Activated T-cell treated with anti-CD3 and anti-CD28 coated beads, Interleukin-2, amount 50 U/mL, for 72 hours (primary cell): ENCODE results near the gene CLEC2B. TPM values are rescaled to one million over a fixed set of nuclear protein-coding genes. Genes with fewer than 3 reads are reported as not detected.

Experiments used
- ATAC-seq, 2 donors: fragments of 150-1000 bp; cut with Tn5 transposase; replicated peaks in 1 of 2; 2 replicates each; pipeline ENCODE4 v1.10.0; 2021; ENCODE audit warnings: moderate library complexity in 2 of 2, mild to moderate bottlenecking in 1 of 2
- DNase-seq, 2 donors: peaks; one replicate each; pipeline ENCODE4 v3.0.0; 2021 to 2022; ENCODE audit warnings: mixed read lengths in 1 of 2
- H3K27ac Mint-ChIP-seq: one replicate; pipeline ENCODE4 v1.8.0; 2022; ENCODE audit warnings: mild to moderate bottlenecking, moderate library complexity, mixed read lengths
- H3K27me3 Mint-ChIP-seq: one replicate; pipeline ENCODE4 v1.8.0; 2022; ENCODE audit warnings: low read depth, mixed read lengths
- H3K36me3 Mint-ChIP-seq, 2 donors: one replicate each; pipeline ENCODE4 v1.8.0; 2022; ENCODE audit warnings: mixed read lengths in 2 of 2, mild to moderate bottlenecking in 1 of 2; ENCODE audit not compliant: insufficient read depth in 2 of 2
- H3K4me1 Mint-ChIP-seq: one replicate; pipeline ENCODE4 v1.8.0; 2022; ENCODE audit warnings: low read depth, mixed read lengths
- H3K4me3 Mint-ChIP-seq, 2 donors: one replicate each; pipeline ENCODE4 v1.8.0; 2022; ENCODE audit warnings: mild to moderate bottlenecking in 2 of 2, mixed read lengths in 2 of 2, moderate library complexity in 2 of 2
- H3K9me3 Mint-ChIP-seq, 2 donors: one replicate each; pipeline ENCODE4 v1.8.0; 2022; ENCODE audit warnings: mixed read lengths in 2 of 2
- total RNA-seq, 2 donors: library from RNA; stranded (reverse); gene quantifications; one replicate each; pipeline ENCODE4 v1.2.3, GENCODE V29; 2022

Gene CLEC2B
- total RNA-seq = 10 to 100 TPM; 28.0 to 29.5 TPM

GRCh38 chr12:9869307-9870161 lies at the start of gene CLEC2B:
Gene CLEC2B, minus strand, starts transcription at chr12:9869354.
- DNase-seq (no peak), ATAC-seq (peak; percentile 73 to 78)
- H3K27ac Mint-ChIP-seq = peak within 1 kb of the TSS; percentile 99
- H3K27me3 Mint-ChIP-seq = no peaks in the 10 kb centered on the region
- H3K36me3 Mint-ChIP-seq = peaks cover 2 to 3% of the 10 kb centered on the region in 2 donors
- H3K4me1 Mint-ChIP-seq = peaks cover 41% of the 10 kb centered on the region
- peak within 1 kb of the TSS; percentile 89 to 99 for H3K4me3 Mint-ChIP-seq
- no peaks in the 10 kb centered on the region for H3K9me3 Mint-ChIP-seq

- DNase-seq (no peak), ATAC-seq (no peak)
- Mint-ChIP-seq H3K4me1 (peaks cover 20% of the 10 kb centered on the region), H3K27ac (no peak overlapping the region), H3K9me3 (peaks cover 17 to 20% of the 10 kb centered on the region in 2 donors), H3K4me3 (no peak overlapping the region), H3K27me3 (no peaks in the 10 kb centered on the region), H3K36me3 (peaks cover 17 to 29% of the 10 kb centered on the region in 2 donors)
These were observed 42.6 kb upstream of the CLEC2B start for GRCh38 chr12:9911708-9912107.

GRCh38 chr12:9910716-9911421 lies 41.7 kb upstream of the CLEC2B start:
- H3K9me3 Mint-ChIP-seq = peaks cover 17 to 21% of the 10 kb centered on the region in 2 donors
- H3K36me3 Mint-ChIP-seq = peaks cover 19 to 29% of the 10 kb centered on the region in 2 donors
- H3K4me3 Mint-ChIP-seq = no peak overlapping the region
- H3K27ac Mint-ChIP-seq = no peak overlapping the region
- DNase-seq = no peak
- no peak for ATAC-seq
- H3K4me1 Mint-ChIP-seq = peaks cover 29% of the 10 kb centered on the region
- H3K27me3 Mint-ChIP-seq = no peaks in the 10 kb centered on the region

GRCh38 chr12:9909724-9910123 lies 40.6 kb upstream of the CLEC2B start:
- Mint-ChIP-seq H3K4me1 (peaks cover 29% of the 10 kb centered on the region), H3K27ac (no peak overlapping the region), H3K4me3 (no peak overlapping the region), H3K9me3 (peaks cover 17 to 21% of the 10 kb centered on the region in 2 donors), H3K27me3 (no peaks in the 10 kb centered on the region), H3K36me3 (peaks cover 19 to 32% of the 10 kb centered on the region in 2 donors)
- DNase-seq = no peak
- ATAC-seq = no peak

GRCh38 chr12:9908350-9908749 lies 39.2 kb upstream of the CLEC2B start:
- peaks cover 17 to 26% of the 10 kb centered on the region in 2 donors for H3K9me3 Mint-ChIP-seq
- H3K4me1 Mint-ChIP-seq = peaks cover 29% of the 10 kb centered on the region
- no peak overlapping the region for H3K27ac Mint-ChIP-seq
- H3K27me3 Mint-ChIP-seq = no peaks in the 10 kb centered on the region
- DNase-seq (no peak), ATAC-seq (no peak)
- H3K36me3 Mint-ChIP-seq = peaks cover 19 to 32% of the 10 kb centered on the region in 2 donors
- H3K4me3 Mint-ChIP-seq = no peak overlapping the region

GRCh38 chr12:9907769-9908168 lies 38.6 kb upstream of the CLEC2B start:
- H3K27ac Mint-ChIP-seq = no peak overlapping the region
- H3K27me3 Mint-ChIP-seq = no peaks in the 10 kb centered on the region
- DNase-seq = no peak
- H3K9me3 Mint-ChIP-seq = peaks cover 18 to 28% of the 10 kb centered on the region in 2 donors
- peaks cover 20 to 33% of the 10 kb centered on the region in 2 donors for H3K36me3 Mint-ChIP-seq
- no peak overlapping the region for H3K4me3 Mint-ChIP-seq
- no peak for ATAC-seq
- peaks cover 27% of the 10 kb centered on the region for H3K4me1 Mint-ChIP-seq

GRCh38 chr12:9906873-9907272 lies 37.7 kb upstream of the CLEC2B start:
- Mint-ChIP-seq H3K36me3 (peaks cover 20 to 33% of the 10 kb centered on the region in 2 donors), H3K27ac (peak overlapping the region; percentile 49), H3K9me3 (peaks cover 16 to 31% of the 10 kb centered on the region in 2 donors), H3K4me3 (peak overlapping the region; percentile 59 to 76), H3K27me3 (no peaks in the 10 kb centered on the region), H3K4me1 (peaks cover 24% of the 10 kb centered on the region)
- ATAC-seq = peak; percentile 97 to 98
- DNase-seq = peak; percentile 20 to 25

GRCh38 chr12:9902539-9903228 lies 33.5 kb upstream of the CLEC2B start:
- no peaks in the 10 kb centered on the region for H3K27me3 Mint-ChIP-seq
- DNase-seq (no peak), ATAC-seq (no peak)
- peaks cover 7 to 12% of the 10 kb centered on the region in 2 donors for H3K9me3 Mint-ChIP-seq
- no peak overlapping the region for H3K27ac Mint-ChIP-seq
- H3K36me3 Mint-ChIP-seq = peaks cover 8 to 15% of the 10 kb centered on the region in 2 donors
- no peak overlapping the region for H3K4me3 Mint-ChIP-seq
- H3K4me1 Mint-ChIP-seq = peaks cover 18% of the 10 kb centered on the region

GRCh38 chr12:9900930-9901329 lies 31.8 kb upstream of the CLEC2B start:
- Mint-ChIP-seq H3K4me3 (no peak overlapping the region), H3K36me3 (peaks cover 6 to 15% of the 10 kb centered on the region in 2 donors), H3K27ac (no peak overlapping the region), H3K27me3 (no peaks in the 10 kb centered on the region), H3K4me1 (peaks cover under 1% of the 10 kb centered on the region), H3K9me3 (peaks cover 7 to 11% of the 10 kb centered on the region in 2 donors)
- no peak for ATAC-seq
- no peak for DNase-seq

- H3K27ac Mint-ChIP-seq = no peak overlapping the region
- peaks cover 6 to 10% of the 10 kb centered on the region in 2 donors for H3K36me3 Mint-ChIP-seq
- no peaks in the 10 kb centered on the region for H3K27me3 Mint-ChIP-seq
- DNase-seq (no peak), ATAC-seq (no peak)
- H3K9me3 Mint-ChIP-seq = peaks cover 7 to 8% of the 10 kb centered on the region in 2 donors
- H3K4me3 Mint-ChIP-seq = no peak overlapping the region
- no peaks in the 10 kb centered on the region for H3K4me1 Mint-ChIP-seq
These were observed 30.1 kb upstream of the CLEC2B start for GRCh38 chr12:9899209-9899608.

GRCh38 chr12:9897535-9897934 lies 28.4 kb upstream of the CLEC2B start:
- Mint-ChIP-seq H3K27ac (no peak overlapping the region), H3K4me1 (no peaks in the 10 kb centered on the region), H3K27me3 (no peaks in the 10 kb centered on the region), H3K36me3 (peaks cover 3 to 6% of the 10 kb centered on the region in 2 donors), H3K4me3 (no peak overlapping the region), H3K9me3 (peaks cover under 1 to 2% of the 10 kb centered on the region in 2 donors)
- ATAC-seq (no peak), DNase-seq (no peak)

GRCh38 chr12:9895215-9895971 lies 26.2 kb upstream of the CLEC2B start:
- Mint-ChIP-seq H3K4me3 (no peak overlapping the region), H3K4me1 (no peaks in the 10 kb centered on the region), H3K36me3 (no peaks in the 10 kb centered on the region), H3K9me3 (no peaks in the 10 kb centered on the region), H3K27me3 (no peaks in the 10 kb centered on the region), H3K27ac (no peak overlapping the region)
- DNase-seq (no peak), ATAC-seq (no peak)
